ENCODE measurements around the gene PLXNA3. TPM values are rescaled to one million over a fixed set of nuclear protein-coding genes. Genes with fewer than 3 reads are reported as not detected.

The PLXNA3 gene
- total RNA-seq, 1 experiment from 2014 or later: 36.3 TPM

GRCh38 chrX:154443479-154443910 is 14.6 kb upstream of the PLXNA3 start:
- H3K56ac ChIP-seq (ENCODE audit: insufficient read length, low read depth, low read length): no peak overlapping the region
- H3K9me3 ChIP-seq (ENCODE audit: control insufficient read depth, low read depth, low read length): peaks cover 28% of the 10 kb centered on the region
- H3K27me3 ChIP-seq (ENCODE audit: insufficient read depth, low read length): no peaks in the 10 kb centered on the region
- H4K5ac ChIP-seq (ENCODE audit: insufficient read length, low read depth, low read length): no peak overlapping the region
- peaks cover 2% of the 10 kb centered on the region for H3K23me2 ChIP-seq (ENCODE audit: insufficient read length, low read depth, low read length, poor library complexity, severe bottlenecking)
- no peak overlapping the region for H3K14ac ChIP-seq (ENCODE audit: insufficient read depth, low read length)
- no peak overlapping the region for H2BK12ac ChIP-seq (ENCODE audit: insufficient read length, low read depth, low read length)
- H3K27ac Mint-ChIP-seq: peak overlapping the region in 1 of 3 experiments; percentile 57; a peak in 3 of 7 replicates
- no peak for DNase-seq
- peak overlapping the region; percentile 37 for H3K4me2 ChIP-seq (ENCODE audit: insufficient read depth, insufficient read length, low read length)
- peaks cover 3 to 5% of the 10 kb centered on the region in 2 experiments; a peak in 2 of 4 replicates for H3K4me1 Mint-ChIP-seq
- no peak overlapping the region for H3K27ac ChIP-seq (ENCODE audit: insufficient read length, low read depth, low read length)
- no peak overlapping the region for H3T11ph ChIP-seq (ENCODE audit: low read length)
- H2BK5ac ChIP-seq (ENCODE audit: insufficient read length, low read length): no peak overlapping the region
- H3K36me3 Mint-ChIP-seq (ENCODE audit: insufficient read depth in 1 of 3, low read depth in 3 of 3): peaks cover 31 to 72% (median 63%) of the 10 kb centered on the region in 3 experiments
- H3K23ac ChIP-seq (ENCODE audit: insufficient read length, low read depth, low read length): no peak overlapping the region
- no peaks in the 10 kb centered on the region for H3K79me2 ChIP-seq (ENCODE audit: insufficient read depth, low read length)
- no peaks in the 10 kb centered on the region; the same call in none of the 2 replicates for H3K27me3 Mint-ChIP-seq (ENCODE audit: low read depth)
- no peak overlapping the region for H3K4ac ChIP-seq (ENCODE audit: low read depth, low read length)
- no peak overlapping the region for H4K8ac ChIP-seq (replicated peaks; ENCODE audit: insufficient read length, low read depth, low read length)
- peak overlapping the region; percentile 66 to 82 for H3K4me3 Mint-ChIP-seq
- H3K79me1 ChIP-seq (ENCODE audit: insufficient read depth, low read depth, low read length, poor library complexity, severe bottlenecking): no peaks in the 10 kb centered on the region
- H4K91ac ChIP-seq (ENCODE audit: insufficient read length, low read depth, low read length): no peak overlapping the region
- TF ChIP-seq CTCF (conservative IDR thresholded peaks at IDR 0.05): no peak
- no peak overlapping the region for H2BK20ac ChIP-seq (ENCODE audit: low read depth, low read length, poor library complexity, severe bottlenecking)
- no peak overlapping the region for H2BK15ac ChIP-seq (ENCODE audit: low read depth, low read length)
- peaks cover 66 to 80% of the 10 kb centered on the region in 2 experiments for H3K9me3 Mint-ChIP-seq
- H2AFZ ChIP-seq (ENCODE audit: low read length): no peak overlapping the region
- H4K20me1 ChIP-seq (ENCODE audit: control insufficient read depth, insufficient read depth, insufficient read length): no peaks in the 10 kb centered on the region
- H3K18ac ChIP-seq (ENCODE audit: insufficient read length, low read depth, low read length): no peak overlapping the region
- WGBS (ENCODE audit: extremely low coverage, insufficient read length, low lambda C conversion rate): no CpG with 5 or more reads among the region's 10 CpGs
- H3K4me1 ChIP-seq (ENCODE audit: insufficient read depth, low read length): no peaks in the 10 kb centered on the region
- no peak overlapping the region for H2BK120ac ChIP-seq (ENCODE audit: low read depth, low read length, poor library complexity, severe bottlenecking)
- H2AK5ac ChIP-seq (ENCODE audit: insufficient read length, low read length): no peak overlapping the region
- no peak overlapping the region for H3K9ac ChIP-seq (ENCODE audit: extremely low read depth, insufficient read length, low read length)
